Subcutaneous adipose tissue (tissue), 4 donors: ENCODE measurements around the gene PTPRN2. TPM values are rescaled to one million over a fixed set of nuclear protein-coding genes. Genes with fewer than 3 reads are reported as not detected.

Experiments
- total RNA-seq, 4 donors: library from RNA; depleted of rRNA; stranded (reverse); fragments of >200 nt; gene quantifications; one replicate each; pipeline ENCODE4 v1.1.0, GENCODE V29; 2016
- TF ChIP-seq, protein P1 (sequence below): fragments of 450-650 bp; IDR thresholded peaks from one replicate; pipeline ENCODE4 v1.5.1; 2016; ENCODE audit warnings: low read depth, mild to moderate bottlenecking, control low read depth, antibody characterized with exemption, moderate library complexity

Gene PTPRN2
- total RNA-seq, 4 donors from 2014 or later = 2.0 to 4.6 (median 3.7) TPM

- TF ChIP-seq, protein P1, sequence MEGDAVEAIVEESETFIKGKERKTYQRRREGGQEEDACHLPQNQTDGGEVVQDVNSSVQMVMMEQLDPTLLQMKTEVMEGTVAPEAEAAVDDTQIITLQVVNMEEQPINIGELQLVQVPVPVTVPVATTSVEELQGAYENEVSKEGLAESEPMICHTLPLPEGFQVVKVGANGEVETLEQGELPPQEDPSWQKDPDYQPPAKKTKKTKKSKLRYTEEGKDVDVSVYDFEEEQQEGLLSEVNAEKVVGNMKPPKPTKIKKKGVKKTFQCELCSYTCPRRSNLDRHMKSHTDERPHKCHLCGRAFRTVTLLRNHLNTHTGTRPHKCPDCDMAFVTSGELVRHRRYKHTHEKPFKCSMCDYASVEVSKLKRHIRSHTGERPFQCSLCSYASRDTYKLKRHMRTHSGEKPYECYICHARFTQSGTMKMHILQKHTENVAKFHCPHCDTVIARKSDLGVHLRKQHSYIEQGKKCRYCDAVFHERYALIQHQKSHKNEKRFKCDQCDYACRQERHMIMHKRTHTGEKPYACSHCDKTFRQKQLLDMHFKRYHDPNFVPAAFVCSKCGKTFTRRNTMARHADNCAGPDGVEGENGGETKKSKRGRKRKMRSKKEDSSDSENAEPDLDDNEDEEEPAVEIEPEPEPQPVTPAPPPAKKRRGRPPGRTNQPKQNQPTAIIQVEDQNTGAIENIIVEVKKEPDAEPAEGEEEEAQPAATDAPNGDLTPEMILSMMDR = no peak
These were observed 952.0 kb downstream of the PTPRN2 start for GRCh38 chr7:157635669-157636068.

DNA sequence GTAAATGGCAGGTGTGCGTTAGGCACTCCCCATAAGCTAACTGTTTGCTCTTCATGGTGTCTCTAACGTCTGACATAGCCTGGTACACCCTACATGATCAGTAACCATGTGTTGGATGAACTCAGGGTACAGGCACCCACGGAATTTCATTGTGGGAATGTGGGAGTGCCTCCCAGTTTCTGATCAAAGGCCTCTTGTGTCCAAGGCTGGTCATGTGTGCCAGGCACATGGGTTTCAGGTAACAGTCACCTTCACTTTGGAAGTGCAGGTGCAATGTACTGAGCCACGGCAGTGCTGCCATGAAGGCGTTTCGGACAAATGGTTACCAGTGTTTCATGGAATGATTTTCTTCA, 952.5 kb downstream of the PTPRN2 start:
- TF ChIP-seq, protein P1 = no peak

- TF ChIP-seq, protein P1 = no peak
These were observed 953.0 kb downstream of the PTPRN2 start for GRCh38 chr7:157634401-157635147.

DNA sequence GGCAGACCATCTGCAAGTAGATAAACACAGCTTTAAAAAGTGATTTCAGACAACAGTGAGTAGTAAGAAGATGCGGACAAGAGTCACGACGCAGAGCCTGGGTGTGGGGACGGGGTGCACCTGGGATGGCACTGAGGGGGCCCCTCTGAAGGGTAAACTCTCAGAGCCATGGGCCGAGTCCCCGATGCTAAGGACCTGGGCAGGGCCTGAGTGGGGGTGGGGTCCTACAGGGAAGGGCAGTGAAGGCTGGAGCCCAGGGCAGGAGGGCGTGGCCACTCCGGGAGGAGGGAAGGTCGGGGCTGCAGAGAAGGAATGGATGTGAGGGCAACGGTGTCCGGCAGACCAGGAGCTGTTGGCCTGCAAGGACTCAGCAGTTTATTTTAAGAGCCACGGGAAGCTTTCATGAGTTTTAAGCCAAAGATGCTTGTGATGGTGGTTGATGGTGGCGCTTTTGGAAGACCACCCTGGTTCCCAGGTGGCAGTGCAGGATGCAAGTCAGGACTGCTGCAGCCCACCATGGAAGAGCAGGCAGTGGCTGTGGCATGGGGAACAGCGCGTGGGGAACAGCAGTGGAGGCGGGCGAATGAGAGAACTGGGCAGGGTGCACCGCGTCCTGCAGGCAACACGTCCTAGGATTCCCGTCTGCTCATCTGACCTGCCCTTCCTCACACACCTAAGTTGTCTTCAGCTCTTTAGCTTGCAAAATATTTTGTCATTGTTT, 954.0 kb downstream of the PTPRN2 start:
- TF ChIP-seq, protein P1 = no peak

DNA sequence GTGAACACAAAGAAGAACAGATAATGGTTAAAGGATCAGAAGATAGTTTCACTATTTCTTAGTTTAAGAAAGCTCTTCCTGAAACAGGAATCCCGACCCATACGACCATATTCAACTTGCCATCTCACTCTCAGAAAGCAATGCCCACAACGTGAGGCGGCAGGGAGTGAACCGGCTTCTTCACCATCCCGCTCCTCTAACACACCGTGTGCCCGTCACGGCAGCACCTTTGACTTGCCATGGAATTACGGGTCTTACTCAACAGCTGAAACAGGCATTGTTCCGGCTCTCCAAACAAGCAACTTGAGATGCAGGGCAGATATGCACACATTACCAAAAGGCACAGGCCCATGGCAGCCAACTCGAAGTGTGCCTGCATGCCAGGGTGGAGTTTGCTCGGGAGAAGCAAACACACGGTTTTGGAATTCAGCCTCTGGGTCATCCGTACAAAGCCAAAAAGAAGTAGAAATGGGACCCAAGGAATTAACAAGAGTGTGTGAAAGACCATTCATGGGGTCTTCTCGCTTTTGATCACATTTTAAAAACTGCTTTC, 957.2 kb downstream of the PTPRN2 start:
- TF ChIP-seq, protein P1 = no peak

- TF ChIP-seq, protein P1 = no peak
These were observed 959.2 kb downstream of the PTPRN2 start for GRCh38 chr7:157628456-157628855.

GRCh38 chr7:157627646-157628045, 960.0 kb downstream of the PTPRN2 start:
- TF ChIP-seq, protein P1 = no peak
